ENCODE results near the gene CAMK1D. TPM values are rescaled to one million over a fixed set of nuclear protein-coding genes. Genes with fewer than 3 reads are reported as not detected.

The CAMK1D gene
- polyA plus RNA-seq, 1 donor (not counting 4 experiments of a cell fraction or from before 2014, with no cell fraction given): 0.76 TPM

GRCh38 chr10:12800302-12800701, 451.0 kb downstream of the CAMK1D start:
- no peak for DNase-seq (ENCODE audit: low read depth, low spot score)
- TF ChIP-seq EZH2 (IDR thresholded peaks at IDR 0.05; ENCODE audit: low read length): no peak
- TF ChIP-seq, protein P1, sequence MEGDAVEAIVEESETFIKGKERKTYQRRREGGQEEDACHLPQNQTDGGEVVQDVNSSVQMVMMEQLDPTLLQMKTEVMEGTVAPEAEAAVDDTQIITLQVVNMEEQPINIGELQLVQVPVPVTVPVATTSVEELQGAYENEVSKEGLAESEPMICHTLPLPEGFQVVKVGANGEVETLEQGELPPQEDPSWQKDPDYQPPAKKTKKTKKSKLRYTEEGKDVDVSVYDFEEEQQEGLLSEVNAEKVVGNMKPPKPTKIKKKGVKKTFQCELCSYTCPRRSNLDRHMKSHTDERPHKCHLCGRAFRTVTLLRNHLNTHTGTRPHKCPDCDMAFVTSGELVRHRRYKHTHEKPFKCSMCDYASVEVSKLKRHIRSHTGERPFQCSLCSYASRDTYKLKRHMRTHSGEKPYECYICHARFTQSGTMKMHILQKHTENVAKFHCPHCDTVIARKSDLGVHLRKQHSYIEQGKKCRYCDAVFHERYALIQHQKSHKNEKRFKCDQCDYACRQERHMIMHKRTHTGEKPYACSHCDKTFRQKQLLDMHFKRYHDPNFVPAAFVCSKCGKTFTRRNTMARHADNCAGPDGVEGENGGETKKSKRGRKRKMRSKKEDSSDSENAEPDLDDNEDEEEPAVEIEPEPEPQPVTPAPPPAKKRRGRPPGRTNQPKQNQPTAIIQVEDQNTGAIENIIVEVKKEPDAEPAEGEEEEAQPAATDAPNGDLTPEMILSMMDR (optimal IDR thresholded peaks at IDR 0.05 in 1 of 3, IDR thresholded peaks at IDR 0.05 in 1 of 3, conservative IDR thresholded peaks at IDR 0.05 in 1 of 3; ENCODE audit: extremely low read depth in 1 of 3, insufficient read depth in 2 of 3, low read length in 3 of 3): peak in 2 of 3 experiments; percentile 12 to 13
- H3K4me1 ChIP-seq (ENCODE audit: control insufficient read depth, extremely low read depth, insufficient read depth, low read length): no peaks in the 10 kb centered on the region
- no peaks in the 10 kb centered on the region for H3K9me3 ChIP-seq (ENCODE audit: control insufficient read depth, low read depth, low read length)
- H3K27me3 ChIP-seq (ENCODE audit: control insufficient read depth, extremely low read depth, insufficient read depth, low read length): no peaks in the 10 kb centered on the region
- no peak for FAIRE-seq
- H2AFZ ChIP-seq (ENCODE audit: control insufficient read depth, low read length): no peak overlapping the region
- no peak overlapping the region for H3K4me2 ChIP-seq (ENCODE audit: control insufficient read depth, extremely low read depth, insufficient read depth, low read depth, low read length)
- no peak overlapping the region for H3K4me3 ChIP-seq (ENCODE audit: control insufficient read depth in 2 of 3, extremely low read depth in 1 of 3, insufficient read depth in 2 of 3, low read depth in 1 of 3, low read length in 3 of 3)
- no peaks in the 10 kb centered on the region for H3K9me1 ChIP-seq (ENCODE audit: control insufficient read depth, extremely low read depth, insufficient read depth, low read length)
- no peak overlapping the region for H3K9ac ChIP-seq (ENCODE audit: control insufficient read depth, extremely low read depth, insufficient read depth, low read length)
- H3K27ac ChIP-seq (ENCODE audit: control insufficient read depth, insufficient read depth, low read length): no peak overlapping the region
- no peaks in the 10 kb centered on the region for H3K36me3 ChIP-seq (ENCODE audit: control insufficient read depth in 2 of 2, extremely low read depth in 1 of 2, insufficient read depth in 2 of 2, low read length in 2 of 2)
- H3K79me2 ChIP-seq (ENCODE audit: control insufficient read depth, insufficient read depth, low read length): no peaks in the 10 kb centered on the region
- no peaks in the 10 kb centered on the region for H4K20me1 ChIP-seq (ENCODE audit: control insufficient read depth, extremely low read depth, insufficient read depth, low read length)
- dilution Hi-C loops (cut with MboI; ENCODE audit: extremely low pct_ligation_motif_present, low sequenced_read_pairs): no loop called here

GRCh38 chr10:12801214-12802087, 452.1 kb downstream of the CAMK1D start:
- no peaks in the 10 kb centered on the region for H3K9me1 ChIP-seq (ENCODE audit: control insufficient read depth, extremely low read depth, insufficient read depth, low read length)
- H3K9me3 ChIP-seq (ENCODE audit: control insufficient read depth, low read depth, low read length): no peaks in the 10 kb centered on the region
- H3K4me2 ChIP-seq (ENCODE audit: control insufficient read depth, extremely low read depth, insufficient read depth, low read depth, low read length): no peak overlapping the region
- dilution Hi-C loops (cut with MboI; ENCODE audit: extremely low pct_ligation_motif_present, low sequenced_read_pairs): no loop called here
- no peaks in the 10 kb centered on the region for H3K79me2 ChIP-seq (ENCODE audit: control insufficient read depth, insufficient read depth, low read length)
- FAIRE-seq (no peak), DNase-seq (ENCODE audit: low read depth, low spot score) (no peak)
- H3K27me3 ChIP-seq (ENCODE audit: control insufficient read depth, extremely low read depth, insufficient read depth, low read length): no peaks in the 10 kb centered on the region
- no peaks in the 10 kb centered on the region for H4K20me1 ChIP-seq (ENCODE audit: control insufficient read depth, extremely low read depth, insufficient read depth, low read length)
- H3K36me3 ChIP-seq (ENCODE audit: control insufficient read depth in 2 of 2, extremely low read depth in 1 of 2, insufficient read depth in 2 of 2, low read length in 2 of 2): no peaks in the 10 kb centered on the region
- no peak overlapping the region for H3K9ac ChIP-seq (ENCODE audit: control insufficient read depth, extremely low read depth, insufficient read depth, low read length)
- no peaks in the 10 kb centered on the region for H3K4me1 ChIP-seq (ENCODE audit: control insufficient read depth, extremely low read depth, insufficient read depth, low read length)
- H3K27ac ChIP-seq (ENCODE audit: control insufficient read depth, insufficient read depth, low read length): no peak overlapping the region
- H2AFZ ChIP-seq (ENCODE audit: control insufficient read depth, low read length): no peak overlapping the region
- no peak overlapping the region for H3K4me3 ChIP-seq (ENCODE audit: control insufficient read depth in 2 of 3, extremely low read depth in 1 of 3, insufficient read depth in 2 of 3, low read depth in 1 of 3, low read length in 3 of 3)
- TF ChIP-seq EZH2 (IDR thresholded peaks at IDR 0.05; ENCODE audit: low read length): no peak
- TF ChIP-seq, protein P1 (optimal IDR thresholded peaks at IDR 0.05 in 1 of 3, IDR thresholded peaks at IDR 0.05 in 1 of 3, conservative IDR thresholded peaks at IDR 0.05 in 1 of 3; ENCODE audit: extremely low read depth in 1 of 3, insufficient read depth in 2 of 3, low read length in 3 of 3): no peak

Data from keratinocyte (primary cell).